GM18508 (cell line): ENCODE results near the gene RCSD1.

Experiments used
- ATAC-seq: cut with Tn5 transposase; IDR thresholded peaks from one replicate; pipeline ENCODE4 v1.9.1; 2021; ENCODE audit warnings: moderate number of reproducible peaks; ENCODE audit not compliant: insufficient read depth, unreplicated experiment

RCSD1 gene

GRCh38 chr1:167617153-167618147, 12.6 kb upstream of the RCSD1 start:
- ATAC-seq, result no peak

GRCh38 chr1:167618366-167618765, 11.7 kb upstream of the RCSD1 start:
- ATAC-seq, result no peak

GRCh38 chr1:167618789-167619188, 11.2 kb upstream of the RCSD1 start:
- no peak for ATAC-seq

- ATAC-seq, result no peak
Observed at GRCh38 chr1:167620002-167620401, 10.0 kb upstream of the RCSD1 start.

GRCh38 chr1:167621780-167622313, 8.2 kb upstream of the RCSD1 start:
- ATAC-seq, result no peak

GRCh38 chr1:167623951-167624350, 6.1 kb upstream of the RCSD1 start:
- no peak for ATAC-seq

GRCh38 chr1:167625040-167625823, 4.8 kb upstream of the RCSD1 start:
- no peak for ATAC-seq

GRCh38 chr1:167627615-167627864, 2.5 kb upstream of the RCSD1 start:
- ATAC-seq, result no peak

GRCh38 chr1:167627865-167628641, 2.0 kb upstream of the RCSD1 start:
- ATAC-seq, result peak; percentile 58

- no peak for ATAC-seq
Observed at GRCh38 chr1:167628741-167629515, 1.1 kb upstream of the RCSD1 start.

GRCh38 chr1:167630568-167631385, 745 bp downstream of the RCSD1 start:
- no peak for ATAC-seq

- no peak for ATAC-seq
Observed at GRCh38 chr1:167631386-167631935, 1.4 kb downstream of the RCSD1 start.

GRCh38 chr1:167631936-167632614, 2.0 kb downstream of the RCSD1 start:
- no peak for ATAC-seq

GRCh38 chr1:167633258-167633944, 3.4 kb downstream of the RCSD1 start:
- no peak for ATAC-seq

GRCh38 chr1:167634435-167634834, 4.4 kb downstream of the RCSD1 start:
- ATAC-seq, result no peak

- ATAC-seq, result no peak
Observed at GRCh38 chr1:167635156-167635648, 5.2 kb downstream of the RCSD1 start.

GRCh38 chr1:167635941-167636340, 5.9 kb downstream of the RCSD1 start:
- ATAC-seq, result no peak
